Activated B cell treated with CpG ODN at 0.5 μM for 24 hours (primary cell): ENCODE measurements around the gene GPR55. TPM values are rescaled to one million over a fixed set of nuclear protein-coding genes. Genes with fewer than 3 reads are reported as not detected.

Experiments used
- ATAC-seq: fragments of 200-7000 bp; cut with Tn5 transposase; one replicate; pipeline ENCODE4 v1.10.0; 2021; ENCODE audit warnings: low read depth, mild to moderate bottlenecking, moderate library complexity
- CTCF ChIA-PET: fragments of 350-600 bp; sonication (Branson Sonifier 250); formaldehyde crosslinking; loops from one replicate; lab custom pipeline; 2021; ENCODE audit warnings: antibody characterized with exemption; lab: Charles Lee
- POLR2A ChIA-PET: fragments of 350-600 bp; sonication (Branson Sonifier 250); formaldehyde crosslinking; loops from one replicate; lab custom pipeline; 2021; ENCODE audit warnings: antibody characterized with exemption; lab: Charles Lee
- DNase-seq: peaks from one replicate; pipeline ENCODE4 v3.0.0; 2022
- H3K27ac Mint-ChIP-seq: one replicate; pipeline ENCODE4 v1.8.0; 2020; ENCODE audit warnings: mixed read lengths
- H3K27me3 Mint-ChIP-seq: one replicate; pipeline ENCODE4 v1.8.0; 2021; ENCODE audit warnings: mixed read lengths
- H3K36me3 Mint-ChIP-seq: one replicate; pipeline ENCODE4 v1.8.0; 2021; ENCODE audit warnings: low read depth, mixed read lengths
- H3K4me1 Mint-ChIP-seq: one replicate; pipeline ENCODE4 v1.8.0; 2021; ENCODE audit warnings: mixed read lengths
- H3K4me3 Mint-ChIP-seq: one replicate; pipeline ENCODE4 v1.8.0; 2020; ENCODE audit warnings: mild to moderate bottlenecking, mixed read lengths
- H3K9me3 Mint-ChIP-seq: one replicate; pipeline ENCODE4 v1.8.0; 2020; ENCODE audit warnings: mixed read lengths
- intact Hi-C: fragments of 100-400 bp; cut with micrococcal nuclease; formaldehyde crosslinking; loops from one replicate; pipeline ENCODE4 v1.15.1; 2024
- total RNA-seq: library from RNA; stranded (reverse); gene quantifications from 2 replicates; pipeline ENCODE4 v1.2.3, GENCODE V29; 2022
- TF ChIP-seq, protein P1 (sequence below): fragments of 200-600 bp; IDR thresholded peaks from one replicate; pipeline ENCODE4 v1.8.0; 2022; ENCODE audit warnings: antibody characterized with exemption, mild to moderate bottlenecking

The GPR55 gene
- total RNA-seq, 1 donor from 2014 or later: 6.3 TPM

- H3K27me3 Mint-ChIP-seq: peaks cover 11% of the 10 kb centered on the region
- intact Hi-C loops: loop anchor here (5.0 kb wide), 1 partner anchor 40 kb away; no protein-coding TSS in a partner anchor
- TF ChIP-seq, protein P1, sequence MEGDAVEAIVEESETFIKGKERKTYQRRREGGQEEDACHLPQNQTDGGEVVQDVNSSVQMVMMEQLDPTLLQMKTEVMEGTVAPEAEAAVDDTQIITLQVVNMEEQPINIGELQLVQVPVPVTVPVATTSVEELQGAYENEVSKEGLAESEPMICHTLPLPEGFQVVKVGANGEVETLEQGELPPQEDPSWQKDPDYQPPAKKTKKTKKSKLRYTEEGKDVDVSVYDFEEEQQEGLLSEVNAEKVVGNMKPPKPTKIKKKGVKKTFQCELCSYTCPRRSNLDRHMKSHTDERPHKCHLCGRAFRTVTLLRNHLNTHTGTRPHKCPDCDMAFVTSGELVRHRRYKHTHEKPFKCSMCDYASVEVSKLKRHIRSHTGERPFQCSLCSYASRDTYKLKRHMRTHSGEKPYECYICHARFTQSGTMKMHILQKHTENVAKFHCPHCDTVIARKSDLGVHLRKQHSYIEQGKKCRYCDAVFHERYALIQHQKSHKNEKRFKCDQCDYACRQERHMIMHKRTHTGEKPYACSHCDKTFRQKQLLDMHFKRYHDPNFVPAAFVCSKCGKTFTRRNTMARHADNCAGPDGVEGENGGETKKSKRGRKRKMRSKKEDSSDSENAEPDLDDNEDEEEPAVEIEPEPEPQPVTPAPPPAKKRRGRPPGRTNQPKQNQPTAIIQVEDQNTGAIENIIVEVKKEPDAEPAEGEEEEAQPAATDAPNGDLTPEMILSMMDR: no peak
- no peaks in the 10 kb centered on the region for H3K9me3 Mint-ChIP-seq
- no peaks in the 10 kb centered on the region for H3K36me3 Mint-ChIP-seq
- no peak overlapping the region for H3K27ac Mint-ChIP-seq
- CTCF ChIA-PET: no interaction called here
- ATAC-seq (no peak), DNase-seq (no peak)
- POLR2A ChIA-PET: no interaction called here
- peaks cover 16% of the 10 kb centered on the region for H3K4me1 Mint-ChIP-seq
- H3K4me3 Mint-ChIP-seq: no peak overlapping the region
These were observed 17.3 kb upstream of the GPR55 start for GRCh38 chr2:230942371-230942770.

- Mint-ChIP-seq H3K27me3 (peaks cover 11% of the 10 kb centered on the region), H3K4me3 (no peak overlapping the region), H3K4me1 (peaks cover 16% of the 10 kb centered on the region), H3K27ac (no peak overlapping the region), H3K36me3 (no peaks in the 10 kb centered on the region), H3K9me3 (no peaks in the 10 kb centered on the region)
- TF ChIP-seq, protein P1: no peak
- no peak for DNase-seq
- ATAC-seq: no peak
- intact Hi-C loops: loop anchor here (5.0 kb wide), 1 partner anchor 39 kb away; no protein-coding TSS in a partner anchor
- ChIA-PET POLR2A (interaction anchor here (0.6 kb wide), 1 partner anchor 53 kb away, joined by 5 read pairs; no protein-coding TSS in a partner anchor), CTCF (no interaction called here)
These were observed 16.4 kb upstream of the GPR55 start for GRCh38 chr2:230941202-230942180.

- Mint-ChIP-seq H3K4me3 (no peak overlapping the region), H3K4me1 (peaks cover 16% of the 10 kb centered on the region), H3K36me3 (no peaks in the 10 kb centered on the region), H3K27ac (no peak overlapping the region), H3K27me3 (peaks cover 11% of the 10 kb centered on the region), H3K9me3 (peaks cover 6% of the 10 kb centered on the region)
- intact Hi-C loops: loop anchor here (5.0 kb wide), 1 partner anchor 38 kb away; no protein-coding TSS in a partner anchor
- POLR2A ChIA-PET: no interaction called here
- no peak for DNase-seq
- TF ChIP-seq, protein P1: no peak
- ATAC-seq: no peak
- CTCF ChIA-PET: interaction anchor here (0.6 kb wide), 1 partner anchor 136 kb away, joined by 3 read pairs; no protein-coding TSS in a partner anchor
These were observed 15.4 kb upstream of the GPR55 start for GRCh38 chr2:230940471-230940815.

GRCh38 chr2:230939691-230940470 lies 14.8 kb upstream of the GPR55 start:
- DNase-seq: no peak

More at GRCh38 chr2:230939691-230940470, 14.8 kb upstream of the GPR55 start:
- H3K4me3 Mint-ChIP-seq: no peak overlapping the region
- H3K4me1 Mint-ChIP-seq: peaks cover 16% of the 10 kb centered on the region
- H3K27me3 Mint-ChIP-seq: peaks cover 11% of the 10 kb centered on the region
- POLR2A ChIA-PET: no interaction called here
- no peak for ATAC-seq
- no peaks in the 10 kb centered on the region for H3K36me3 Mint-ChIP-seq
- no peak overlapping the region for H3K27ac Mint-ChIP-seq
- CTCF ChIA-PET: interaction anchor here (0.6 kb wide), 1 partner anchor 137 kb away, joined by 3 read pairs; no protein-coding TSS in a partner anchor
- intact Hi-C loops: loop anchor here (5.0 kb wide), 1 partner anchor 38 kb away; no protein-coding TSS in a partner anchor
- TF ChIP-seq, protein P1: no peak
- H3K9me3 Mint-ChIP-seq: peaks cover 7% of the 10 kb centered on the region
